ENCODE results near the gene CLDN22.

Gene CLDN22

DNA sequence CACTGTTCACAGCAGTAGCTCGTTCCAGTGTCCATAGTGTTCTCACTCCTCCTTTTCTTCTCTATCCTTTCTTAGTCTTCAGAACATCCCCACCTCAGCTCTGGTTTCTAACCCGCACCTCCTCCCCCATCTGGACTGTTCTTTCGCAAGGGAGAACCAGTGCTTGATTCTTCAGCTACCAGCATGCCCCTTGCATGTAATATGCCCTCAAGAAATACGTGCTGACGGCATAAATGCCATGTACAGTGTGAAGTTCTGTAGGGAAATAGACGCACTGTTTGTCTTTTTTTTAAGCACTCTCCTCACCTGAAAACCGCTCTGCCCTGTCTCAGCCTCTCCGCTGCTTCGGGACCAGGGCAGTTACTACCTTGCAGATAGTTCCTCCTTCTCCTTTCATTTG is 5.3 kb downstream of the CLDN22 start:
- no peaks in the 10 kb centered on the region for H3K4me1 ChIP-seq (ENCODE audit: control insufficient read depth, insufficient read depth, low read length)
- H3K9me3 ChIP-seq (replicated peaks; ENCODE audit: low read length) = no peaks in the 10 kb centered on the region
- H3K4me2 ChIP-seq (ENCODE audit: low read length) = no peak overlapping the region
- peaks cover 34% of the 10 kb centered on the region for H3K36me3 ChIP-seq (ENCODE audit: insufficient read depth, low read length)
- H3K9ac ChIP-seq (ENCODE audit: low read depth, low read length) = no peak overlapping the region
- no peaks in the 10 kb centered on the region for H3K27me3 ChIP-seq (ENCODE audit: control insufficient read depth, insufficient read depth, low read length)
- H3K4me3 ChIP-seq (ENCODE audit: low read length) = no peak overlapping the region

DNA sequence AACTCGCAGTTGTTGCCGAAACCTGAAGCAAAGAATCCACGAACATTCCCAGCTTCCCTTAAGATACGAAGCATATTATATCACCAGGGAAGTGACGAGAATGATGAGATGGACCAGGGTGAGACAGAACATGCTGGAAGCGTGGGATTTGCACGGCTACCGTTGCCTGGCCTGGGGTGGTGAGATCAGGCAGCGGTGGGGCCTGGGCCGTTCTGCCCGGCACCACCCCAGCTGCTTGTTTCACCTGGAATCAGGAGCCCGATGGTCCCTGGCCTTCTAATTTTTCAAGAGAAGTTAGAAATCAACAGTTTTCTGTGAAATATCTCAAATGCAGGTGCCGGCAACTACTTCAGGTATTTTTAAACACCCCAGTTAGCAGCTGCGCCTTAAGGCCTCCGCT is 5.7 kb downstream of the CLDN22 start:
- no peak overlapping the region for H3K4me3 ChIP-seq (ENCODE audit: low read length)
- H3K27me3 ChIP-seq (ENCODE audit: control insufficient read depth, insufficient read depth, low read length) = no peaks in the 10 kb centered on the region
- peaks cover 34% of the 10 kb centered on the region for H3K36me3 ChIP-seq (ENCODE audit: insufficient read depth, low read length)
- H3K4me2 ChIP-seq (ENCODE audit: low read length) = no peak overlapping the region
- H3K9me3 ChIP-seq (replicated peaks; ENCODE audit: low read length) = no peaks in the 10 kb centered on the region
- H3K4me1 ChIP-seq (ENCODE audit: control insufficient read depth, insufficient read depth, low read length) = no peaks in the 10 kb centered on the region
- no peak overlapping the region for H3K9ac ChIP-seq (ENCODE audit: low read depth, low read length)

DNA sequence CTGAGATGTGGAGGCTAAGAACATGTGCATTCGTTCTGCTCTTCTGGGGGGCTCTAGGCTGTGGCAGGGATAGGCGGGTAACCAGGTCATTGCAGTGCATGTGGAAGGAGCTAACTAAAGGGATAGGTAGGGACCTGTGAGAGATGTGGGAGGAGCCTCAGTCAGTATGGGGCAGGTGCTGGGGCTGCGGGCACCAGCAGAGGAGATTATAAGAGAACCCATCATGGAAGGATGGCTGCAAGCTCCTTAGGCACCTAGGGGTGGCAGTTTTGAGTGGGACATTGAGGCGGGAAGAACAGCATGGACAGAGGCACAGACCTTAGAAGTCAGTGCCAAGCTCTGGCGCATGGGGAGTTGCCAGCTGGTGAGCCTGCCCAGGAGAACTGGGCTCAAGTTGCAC is 7.2 kb downstream of the CLDN22 start:
- Histone ChIP-seq H3K9ac (ENCODE audit: low read depth, low read length) (no peak overlapping the region), H3K27me3 (ENCODE audit: control insufficient read depth, insufficient read depth, low read length) (no peaks in the 10 kb centered on the region), H3K4me3 (ENCODE audit: low read length) (no peak overlapping the region), H3K36me3 (ENCODE audit: insufficient read depth, low read length) (peaks cover 30% of the 10 kb centered on the region), H3K4me2 (ENCODE audit: low read length) (no peak overlapping the region), H3K4me1 (ENCODE audit: control insufficient read depth, insufficient read depth, low read length) (no peaks in the 10 kb centered on the region), H3K9me3 (replicated peaks; ENCODE audit: low read length) (no peaks in the 10 kb centered on the region)

DNA sequence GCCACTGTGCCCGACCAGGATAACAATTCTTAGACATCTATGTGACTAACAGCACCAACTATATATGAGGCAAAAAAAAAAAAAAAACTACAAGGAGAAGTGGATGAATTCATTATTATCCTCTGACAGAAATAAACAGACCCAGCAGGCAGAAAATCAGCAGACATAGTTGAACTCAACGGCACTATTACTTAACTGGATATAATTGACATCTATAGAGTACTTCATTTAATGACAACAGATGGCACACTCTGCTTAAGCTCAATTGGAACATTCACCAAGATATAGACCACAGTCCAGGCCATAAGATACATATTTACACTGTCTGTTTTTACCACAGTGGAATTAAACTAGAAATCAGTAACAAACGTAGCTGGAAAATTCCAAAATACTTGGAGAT is 13.3 kb downstream of the CLDN22 start:
- Histone ChIP-seq H3K4me1 (ENCODE audit: control insufficient read depth, insufficient read depth, low read length) (no peaks in the 10 kb centered on the region), H3K27me3 (ENCODE audit: control insufficient read depth, insufficient read depth, low read length) (no peaks in the 10 kb centered on the region), H3K9ac (ENCODE audit: low read depth, low read length) (no peak overlapping the region), H3K4me2 (ENCODE audit: low read length) (no peak overlapping the region), H3K36me3 (ENCODE audit: insufficient read depth, low read length) (no peaks in the 10 kb centered on the region), H3K4me3 (ENCODE audit: low read length) (no peak overlapping the region), H3K9me3 (replicated peaks; ENCODE audit: low read length) (no peaks in the 10 kb centered on the region)

DNA sequence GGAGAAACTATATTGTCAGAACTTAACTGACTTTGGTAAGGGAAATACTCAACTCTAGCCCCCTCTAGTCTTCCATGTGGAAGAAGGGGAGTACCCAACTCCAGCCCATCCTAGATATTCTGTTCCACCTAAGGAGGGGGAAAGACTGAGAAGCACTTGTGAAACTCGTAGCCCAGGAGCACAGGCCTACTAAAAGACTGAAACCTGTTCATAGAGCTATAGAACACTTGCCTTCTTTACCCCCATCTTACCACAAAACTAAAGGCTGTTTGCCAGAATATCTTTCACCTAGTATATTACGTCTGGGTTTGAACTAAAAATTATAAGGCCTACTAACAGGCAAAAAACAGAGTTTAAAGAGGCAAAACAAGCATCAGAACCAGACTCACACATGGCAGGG is 15.5 kb downstream of the CLDN22 start:
- no peaks in the 10 kb centered on the region for H3K27me3 ChIP-seq (ENCODE audit: control insufficient read depth, insufficient read depth, low read length)
- no peaks in the 10 kb centered on the region for H3K4me1 ChIP-seq (ENCODE audit: control insufficient read depth, insufficient read depth, low read length)
- no peak overlapping the region for H3K9ac ChIP-seq (ENCODE audit: low read depth, low read length)
- no peak overlapping the region for H3K4me2 ChIP-seq (ENCODE audit: low read length)
- no peak overlapping the region for H3K4me3 ChIP-seq (ENCODE audit: low read length)
- no peaks in the 10 kb centered on the region for H3K9me3 ChIP-seq (replicated peaks; ENCODE audit: low read length)
- H3K36me3 ChIP-seq (ENCODE audit: insufficient read depth, low read length) = peaks cover 1% of the 10 kb centered on the region

DNA sequence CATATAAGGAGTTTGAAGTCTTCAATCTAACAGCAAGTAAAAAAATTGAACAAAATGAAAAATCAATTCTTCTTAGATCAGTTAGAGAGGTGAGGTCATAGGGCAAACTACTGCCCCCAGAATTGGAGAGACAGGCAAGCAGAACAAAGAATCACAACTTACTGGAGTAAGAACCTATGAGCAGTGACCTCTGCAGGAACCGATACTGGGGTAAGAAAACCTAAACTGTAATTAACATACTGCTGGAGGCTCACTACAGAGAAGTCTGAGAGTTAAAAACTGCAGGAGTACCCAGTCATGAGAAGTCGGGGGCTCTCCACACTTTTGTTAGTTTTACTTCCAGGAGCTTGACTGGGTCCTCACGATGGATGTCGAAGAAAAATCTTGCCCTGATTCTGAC is 16.0 kb downstream of the CLDN22 start:
- H3K4me1 ChIP-seq (ENCODE audit: control insufficient read depth, insufficient read depth, low read length) = no peaks in the 10 kb centered on the region
- no peaks in the 10 kb centered on the region for H3K27me3 ChIP-seq (ENCODE audit: control insufficient read depth, insufficient read depth, low read length)
- no peaks in the 10 kb centered on the region for H3K9me3 ChIP-seq (replicated peaks; ENCODE audit: low read length)
- H3K4me2 ChIP-seq (ENCODE audit: low read length) = no peak overlapping the region
- no peak overlapping the region for H3K9ac ChIP-seq (ENCODE audit: low read depth, low read length)
- peaks cover 5% of the 10 kb centered on the region for H3K36me3 ChIP-seq (ENCODE audit: insufficient read depth, low read length)
- H3K4me3 ChIP-seq (ENCODE audit: low read length) = no peak overlapping the region

DNA sequence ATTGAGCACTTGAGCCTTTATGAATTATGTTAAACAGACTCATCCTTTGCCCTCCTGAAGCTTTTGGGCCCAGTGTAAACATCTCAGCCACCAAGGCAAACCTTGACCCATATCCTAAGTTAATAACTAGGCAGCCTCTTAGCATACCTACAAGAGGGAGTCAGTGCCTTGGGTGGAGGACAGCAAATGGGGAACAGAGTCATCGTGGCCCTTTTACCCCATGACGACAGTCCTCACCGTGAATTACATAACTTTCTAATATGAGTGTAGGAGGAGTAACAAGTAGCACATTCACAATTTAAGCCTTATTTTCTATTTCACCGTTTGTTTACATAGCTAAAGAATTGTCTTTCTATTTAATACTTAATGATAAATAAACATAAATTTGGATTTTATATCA is 16.8 kb downstream of the CLDN22 start:
- Histone ChIP-seq H3K4me3 (ENCODE audit: low read length) (no peak overlapping the region), H3K9me3 (replicated peaks; ENCODE audit: low read length) (no peaks in the 10 kb centered on the region), H3K27me3 (ENCODE audit: control insufficient read depth, insufficient read depth, low read length) (no peaks in the 10 kb centered on the region), H3K4me2 (ENCODE audit: low read length) (no peak overlapping the region), H3K9ac (ENCODE audit: low read depth, low read length) (no peak overlapping the region), H3K36me3 (ENCODE audit: insufficient read depth, low read length) (peaks cover 5% of the 10 kb centered on the region), H3K4me1 (ENCODE audit: control insufficient read depth, insufficient read depth, low read length) (no peaks in the 10 kb centered on the region)

DNA sequence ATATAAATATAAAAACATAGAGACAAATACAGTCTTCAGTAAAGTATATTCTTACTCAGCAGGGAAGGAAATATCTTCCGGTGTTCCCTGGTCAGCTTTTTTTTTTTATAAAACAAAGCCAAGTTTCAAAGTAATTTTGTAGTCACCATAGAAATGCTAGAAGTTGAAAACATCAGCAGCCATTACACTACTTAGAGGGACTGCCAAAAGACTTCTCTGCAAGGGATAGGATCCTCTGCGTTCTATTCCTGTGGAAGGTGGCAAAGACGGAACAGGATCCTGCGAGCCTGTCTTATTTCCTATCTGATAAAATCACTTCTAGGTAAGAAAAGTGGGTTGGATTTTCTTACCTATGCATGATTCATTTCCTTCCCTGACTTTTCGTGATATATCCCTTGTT is 19.4 kb downstream of the CLDN22 start:
- Histone ChIP-seq H3K36me3 (ENCODE audit: insufficient read depth, low read length) (peaks cover 17% of the 10 kb centered on the region), H3K4me2 (ENCODE audit: low read length) (no peak overlapping the region), H3K9me3 (replicated peaks; ENCODE audit: low read length) (no peaks in the 10 kb centered on the region), H3K4me3 (ENCODE audit: low read length) (no peak overlapping the region), H3K9ac (ENCODE audit: low read depth, low read length) (no peak overlapping the region), H3K4me1 (ENCODE audit: control insufficient read depth, insufficient read depth, low read length) (no peaks in the 10 kb centered on the region), H3K27me3 (ENCODE audit: control insufficient read depth, insufficient read depth, low read length) (no peaks in the 10 kb centered on the region)

DNA sequence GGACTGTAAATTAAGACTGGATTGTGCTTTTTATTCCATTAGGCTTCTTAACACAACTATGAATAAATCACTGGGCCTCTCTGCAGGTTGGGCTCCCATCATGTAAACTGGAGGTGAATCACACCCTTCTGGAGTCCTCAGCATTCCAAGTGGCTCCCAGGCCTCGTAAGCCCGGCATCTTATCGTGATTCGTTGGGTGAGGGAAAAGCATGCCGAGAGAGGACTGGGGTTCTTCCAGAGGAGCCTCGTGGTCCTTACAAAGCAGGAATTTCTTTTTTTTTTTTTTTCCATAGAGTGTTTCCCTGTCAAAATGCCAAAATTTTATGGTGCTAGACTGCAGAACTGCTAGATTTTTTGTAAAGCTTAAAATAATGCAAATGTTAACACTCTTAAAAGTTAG is 20.0 kb downstream of the CLDN22 start:
- H3K4me2 ChIP-seq (ENCODE audit: low read length) = no peak overlapping the region
- H3K9ac ChIP-seq (ENCODE audit: low read depth, low read length) = no peak overlapping the region
- H3K9me3 ChIP-seq (replicated peaks; ENCODE audit: low read length) = no peaks in the 10 kb centered on the region
- H3K36me3 ChIP-seq (ENCODE audit: insufficient read depth, low read length) = peaks cover 22% of the 10 kb centered on the region
- H3K4me3 ChIP-seq (ENCODE audit: low read length) = no peak overlapping the region
- H3K4me1 ChIP-seq (ENCODE audit: control insufficient read depth, insufficient read depth, low read length) = no peaks in the 10 kb centered on the region
- H3K27me3 ChIP-seq (ENCODE audit: control insufficient read depth, insufficient read depth, low read length) = no peaks in the 10 kb centered on the region

DNA sequence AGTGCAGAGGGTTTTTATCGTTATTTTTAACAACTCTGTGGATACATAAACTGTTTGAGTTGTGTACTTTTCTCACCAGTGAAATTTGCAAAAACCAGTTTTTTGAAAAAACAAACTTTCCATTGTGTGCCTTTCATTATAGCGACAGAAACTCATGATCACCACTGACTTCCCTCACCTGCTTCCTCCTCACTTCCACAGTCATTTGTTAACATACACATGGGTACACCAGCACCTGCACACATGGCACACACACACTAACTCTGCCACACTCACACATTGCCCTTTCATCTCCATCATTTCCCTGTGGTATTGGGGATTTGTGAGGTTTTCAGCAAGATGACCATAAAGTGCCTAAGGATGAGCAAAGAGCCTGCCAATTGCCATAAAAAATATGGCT is 20.6 kb downstream of the CLDN22 start:
- no peak overlapping the region for H3K4me3 ChIP-seq (ENCODE audit: low read length)
- no peaks in the 10 kb centered on the region for H3K27me3 ChIP-seq (ENCODE audit: control insufficient read depth, insufficient read depth, low read length)
- peaks cover 26% of the 10 kb centered on the region for H3K36me3 ChIP-seq (ENCODE audit: insufficient read depth, low read length)
- no peak overlapping the region for H3K4me2 ChIP-seq (ENCODE audit: low read length)
- H3K4me1 ChIP-seq (ENCODE audit: control insufficient read depth, insufficient read depth, low read length) = no peaks in the 10 kb centered on the region
- H3K9ac ChIP-seq (ENCODE audit: low read depth, low read length) = no peak overlapping the region
- H3K9me3 ChIP-seq (replicated peaks; ENCODE audit: low read length) = no peaks in the 10 kb centered on the region

DNA sequence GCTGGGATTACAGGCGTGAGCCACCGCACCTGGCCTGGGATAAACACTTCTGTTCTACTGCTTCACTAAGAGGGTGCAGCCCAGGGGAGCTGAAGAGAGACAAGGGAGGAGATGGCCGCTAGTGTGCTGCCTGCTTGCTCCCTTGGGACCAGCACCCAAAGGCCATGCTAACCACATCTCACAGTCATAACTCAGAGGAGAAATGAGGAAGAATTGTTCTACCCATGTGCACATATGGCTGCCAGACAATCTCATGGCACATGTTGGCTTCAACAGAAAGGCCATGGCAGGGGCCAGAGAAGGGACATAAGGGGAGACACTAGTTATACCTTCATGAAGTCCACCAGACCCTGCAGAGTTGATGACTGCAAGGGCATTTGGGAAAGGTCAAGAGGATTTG is 22.4 kb downstream of the CLDN22 start:
- Histone ChIP-seq H3K4me1 (ENCODE audit: control insufficient read depth, insufficient read depth, low read length) (no peaks in the 10 kb centered on the region), H3K4me3 (ENCODE audit: low read length) (no peak overlapping the region), H3K36me3 (ENCODE audit: insufficient read depth, low read length) (peaks cover 26% of the 10 kb centered on the region)

DNA sequence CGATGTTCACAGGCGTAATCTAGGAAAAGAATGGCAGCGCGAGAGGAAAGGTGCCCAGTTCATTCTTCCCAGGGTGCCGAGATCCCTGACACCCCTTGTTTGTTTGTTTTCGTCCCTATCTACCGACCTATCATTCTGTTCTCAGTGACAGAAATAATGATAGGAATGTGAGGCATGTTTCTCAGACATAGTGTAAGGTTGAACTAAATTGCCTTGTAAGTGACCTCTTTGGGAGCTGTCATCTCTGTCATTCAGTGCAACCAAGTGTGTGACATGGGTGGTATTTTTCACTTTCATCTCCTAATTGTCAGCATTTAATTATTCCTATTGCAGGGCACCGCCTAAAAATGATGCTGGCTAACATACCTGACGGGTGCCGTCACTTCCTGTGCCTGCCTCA is 24.4 kb downstream of the CLDN22 start:
- H3K9ac ChIP-seq (ENCODE audit: low read depth, low read length) = no peak overlapping the region
- H3K4me2 ChIP-seq (ENCODE audit: low read length) = no peak overlapping the region
- no peaks in the 10 kb centered on the region for H3K27me3 ChIP-seq (ENCODE audit: control insufficient read depth, insufficient read depth, low read length)
- no peak overlapping the region for H3K4me3 ChIP-seq (ENCODE audit: low read length)
- peaks cover 34% of the 10 kb centered on the region for H3K36me3 ChIP-seq (ENCODE audit: insufficient read depth, low read length)
- no peaks in the 10 kb centered on the region for H3K9me3 ChIP-seq (replicated peaks; ENCODE audit: low read length)
- no peaks in the 10 kb centered on the region for H3K4me1 ChIP-seq (ENCODE audit: control insufficient read depth, insufficient read depth, low read length)

More for the DNA sequence above, 22.4 kb downstream of the CLDN22 start:
- H3K9me3 ChIP-seq (replicated peaks; ENCODE audit: low read length) = no peaks in the 10 kb centered on the region
- no peak overlapping the region for H3K4me2 ChIP-seq (ENCODE audit: low read length)
- no peaks in the 10 kb centered on the region for H3K27me3 ChIP-seq (ENCODE audit: control insufficient read depth, insufficient read depth, low read length)
- no peak overlapping the region for H3K9ac ChIP-seq (ENCODE audit: low read depth, low read length)

Measured in skeletal muscle satellite cell (primary cell).